ENCODE results near the gene CST9. TPM values are rescaled to one million over a fixed set of nuclear protein-coding genes. Genes with fewer than 3 reads are reported as not detected.

Gene CST9
- total and polyA plus RNA-seq, 2 of the 8 experiments (the other 6 are each of a cell fraction or from before 2014, with no cell fraction given): 0.05 to 0.19 TPM

DNA sequence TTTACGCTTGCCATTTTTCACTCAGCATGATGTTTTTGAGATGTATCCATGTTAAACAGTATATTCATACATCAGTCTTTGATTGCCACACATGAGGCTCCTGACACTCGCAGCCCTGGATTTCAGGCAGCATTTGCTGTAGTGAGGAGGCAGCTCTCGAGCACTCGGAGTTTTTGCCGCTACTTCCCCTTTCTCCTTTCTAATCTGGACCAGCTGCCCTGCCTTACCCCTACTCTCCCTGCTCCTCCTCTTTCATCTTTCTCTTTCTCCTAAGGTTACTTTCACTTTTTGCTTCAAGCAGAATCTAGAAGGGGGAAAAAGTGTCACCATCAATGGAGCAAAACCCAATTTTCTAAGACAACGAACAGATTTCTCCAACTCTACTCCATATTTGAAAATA lies 37.9 kb upstream of the CST9 start:
- FAIRE-seq (no peak), DNase-seq (ENCODE audit: low read depth in 1 of 2, low spot score in 2 of 2) (no peak)
- Histone ChIP-seq H3K4me1 (replicated peaks in 1 of 4; ENCODE audit: control insufficient read depth in 3 of 4, insufficient read depth in 4 of 4, low read length in 3 of 4) (peaks cover 0 to 3% (median 0%) of the 10 kb centered on the region in 4 experiments; a peak in 4 of 7 replicates), H2AK5ac (ENCODE audit: low read depth, low read length) (no peak overlapping the region), H2BK15ac (ENCODE audit: low read length) (no peak overlapping the region), H2AFZ (ENCODE audit: low read length) (no peak overlapping the region), H4K20me1 (replicated peaks in 1 of 2; ENCODE audit: control insufficient read depth in 1 of 2, insufficient read depth in 2 of 2, low read length in 2 of 2) (no peaks in the 10 kb centered on the region), H3K23ac (ENCODE audit: insufficient read length) (no peak overlapping the region), H4K8ac (ENCODE audit: extremely low read depth, insufficient read depth, low read length) (no peak overlapping the region), H3K27ac (ENCODE audit: low read depth, low read length) (no peak overlapping the region), H3K36me3 (ENCODE audit: control insufficient read depth in 2 of 4, insufficient read depth in 4 of 4, low read length in 3 of 4) (no peaks in the 10 kb centered on the region), H3K4ac (replicated peaks; ENCODE audit: insufficient read length, low read depth, low read length) (no peak overlapping the region), H3K18ac (ENCODE audit: extremely low read depth, low read length) (no peak overlapping the region), H2BK20ac (ENCODE audit: low read length) (no peak overlapping the region), H3K79me1 (ENCODE audit: low read depth, low read length) (no peaks in the 10 kb centered on the region), H4K91ac (replicated peaks; ENCODE audit: insufficient read length, low read length) (no peak overlapping the region), H3K9me3 (ENCODE audit: insufficient read depth in 2 of 2, low read depth in 1 of 2, low read length in 1 of 2) (no peaks in the 10 kb centered on the region), H3K14ac (ENCODE audit: insufficient read length) (no peak overlapping the region), H2BK120ac (replicated peaks; ENCODE audit: low read depth, low read length) (no peak overlapping the region), H3K27me3 (replicated peaks in 1 of 4; ENCODE audit: control insufficient read depth in 3 of 4, extremely low read depth in 1 of 4, insufficient read depth in 3 of 4, low read length in 3 of 4) (no peaks in the 10 kb centered on the region; a peak in 1 of 7 replicates), H2BK12ac (ENCODE audit: low read depth, low read length) (no peak overlapping the region), H2BK5ac (ENCODE audit: low read depth, low read length) (no peak overlapping the region), H3K9ac (replicated peaks in 1 of 4; ENCODE audit: extremely low read depth in 1 of 4, low read depth in 3 of 4, low read length in 3 of 4) (no peak overlapping the region), H3K56ac (replicated peaks; ENCODE audit: insufficient read length, low read depth, low read length) (no peak overlapping the region), H3K79me2 (ENCODE audit: control insufficient read depth in 1 of 2, insufficient read depth in 2 of 2, low read length in 2 of 2) (no peaks in the 10 kb centered on the region), H3K23me2 (ENCODE audit: low read depth, low read length) (no peaks in the 10 kb centered on the region; the same call in 1 of the 2 replicates), H4K5ac (ENCODE audit: insufficient read length, low read depth, low read length) (no peak overlapping the region), H3K4me3 (ENCODE audit: extremely low read depth in 1 of 4, insufficient read depth in 2 of 4, low read depth in 3 of 4, low read length in 4 of 4) (no peak overlapping the region), H3K4me2 (ENCODE audit: insufficient read depth in 1 of 2, low read depth in 2 of 2, low read length in 2 of 2) (no peak overlapping the region)
- POLR2A ChIA-PET (ENCODE audit: partially characterized antibody): no interaction called here
- 88% methylated on average over 6 of the region's 6 CpGs; no CpG with 5 or more reads in 1 of the 2 experiments for WGBS, 2 experiments (ENCODE audit: extremely low coverage in 1 of 2, insufficient coverage in 1 of 2, insufficient read length in 1 of 2, insufficient replicate concordance in 2 of 2, low coverage in 1 of 2, low lambda C conversion rate in 2 of 2, missing lambda C conversion rate in 1 of 2)
- CTCF ChIA-PET (ENCODE audit: partially characterized antibody): no interaction called here
- TF ChIP-seq YY1 (IDR thresholded peaks at IDR 0.05; ENCODE audit: low read depth, low read length) (no peak), RXRA (IDR thresholded peaks at IDR 0.05; ENCODE audit: insufficient read depth, low read depth, low read length) (no peak), SAP30 (IDR thresholded peaks at IDR 0.05; ENCODE audit: insufficient read depth, insufficient replicate concordance, low read length) (no peak), EZH2 (IDR thresholded peaks at IDR 0.05; ENCODE audit: low read depth, low read length, severe bottlenecking) (no peak), EP300 (IDR thresholded peaks at IDR 0.05; ENCODE audit: borderline replicate concordance in 1 of 2, low read depth in 2 of 2, low read length in 2 of 2) (no peak), MAFK (IDR thresholded peaks at IDR 0.05; ENCODE audit: low read depth, low read length) (no peak), SUZ12 (IDR thresholded peaks at IDR 0.05; ENCODE audit: low read length) (no peak), JUND (IDR thresholded peaks at IDR 0.05; ENCODE audit: low read length) (no peak), GABPA (IDR thresholded peaks at IDR 0.05; ENCODE audit: borderline replicate concordance, insufficient read depth, low read length) (no peak)
